Glutamatergic neuron (in vitro differentiated cells): Measurements from ENCODE around the gene HMGA1. TPM values are rescaled to one million over a fixed set of nuclear protein-coding genes. Genes with fewer than 3 reads are reported as not detected.
"Not testable (repeated sequence)": the region's sequence is repeated elsewhere in the genome, so short reads cannot be mapped to it uniquely, and the experiment has no call there.

Experiments
- DNase-seq: peaks from one replicate; pipeline ENCODE4 v3.0.0; 2022
- H3K27ac Mint-ChIP-seq: one replicate; pipeline ENCODE4 v1.8.0; 2020; ENCODE audit warnings: mild to moderate bottlenecking, mixed read lengths, inconsistent platforms; ENCODE audit not compliant: unreplicated experiment
- H3K27me3 Mint-ChIP-seq: one replicate; pipeline ENCODE4 v1.8.0; 2020; ENCODE audit warnings: mild to moderate bottlenecking, moderate library complexity, mixed read lengths, inconsistent platforms; ENCODE audit not compliant: unreplicated experiment
- H3K36me3 Mint-ChIP-seq: one replicate; pipeline ENCODE4 v1.8.0; 2020; ENCODE audit warnings: mild to moderate bottlenecking, mixed read lengths, inconsistent platforms; ENCODE audit not compliant: unreplicated experiment
- H3K4me1 Mint-ChIP-seq: one replicate; pipeline ENCODE4 v1.8.0; 2020; ENCODE audit warnings: mild to moderate bottlenecking, low read depth, mixed read lengths, inconsistent platforms; ENCODE audit not compliant: unreplicated experiment
- H3K4me3 Mint-ChIP-seq: one replicate; pipeline ENCODE4 v1.8.0; 2020; ENCODE audit warnings: mild to moderate bottlenecking, mixed read lengths, inconsistent platforms; ENCODE audit not compliant: unreplicated experiment
- H3K9me3 Mint-ChIP-seq: one replicate; pipeline ENCODE4 v1.8.0; 2020; ENCODE audit warnings: mild to moderate bottlenecking, moderate library complexity, mixed read lengths, inconsistent platforms; ENCODE audit not compliant: unreplicated experiment
- CTCF ChIP-seq: fragments of 200-600 bp; sonication (generic); IDR thresholded peaks from one replicate; pipeline ENCODE4 v1.5.0; 2021; ENCODE audit not compliant: partially characterized antibody, unreplicated experiment
- total RNA-seq: library from RNA; stranded (reverse); fragmentation: NEBNext Ultra II Directional; extraction: Animal tissue kit (Norgen Biotek cat#: 25700); gene quantifications from one replicate; pipeline ENCODE4 v1.2.1, GENCODE V29; 2021; ENCODE audit not compliant: unreplicated experiment

Gene HMGA1
- total RNA-seq, 1 donor from 2014 or later, result 322 TPM

- H3K27me3 Mint-ChIP-seq, result peaks cover 14% of the 10 kb centered on the region
- TF ChIP-seq CTCF, result no peak
- H3K4me1 Mint-ChIP-seq, result peaks cover 17% of the 10 kb centered on the region
- H3K4me3 Mint-ChIP-seq, result peak overlapping the region; percentile 96
- H3K9me3 Mint-ChIP-seq, result peaks cover 12% of the 10 kb centered on the region
- no peak for DNase-seq
- peak overlapping the region; percentile 95 for H3K27ac Mint-ChIP-seq
- no peaks in the 10 kb centered on the region for H3K36me3 Mint-ChIP-seq
These were observed 11.0 kb downstream of the HMGA1 start for GRCh38 chr6:34247481-34248197.

GRCh38 chr6:34248198-34248726 is 11.6 kb downstream of the HMGA1 start:
- peak overlapping the region; percentile 95 for H3K27ac Mint-ChIP-seq
- no peak for TF ChIP-seq CTCF
- no peaks in the 10 kb centered on the region for H3K36me3 Mint-ChIP-seq
- peak; percentile 75 for DNase-seq
- peaks cover 14% of the 10 kb centered on the region for H3K4me1 Mint-ChIP-seq
- peaks cover 12% of the 10 kb centered on the region for H3K9me3 Mint-ChIP-seq
- peaks cover 11% of the 10 kb centered on the region for H3K27me3 Mint-ChIP-seq
- peak overlapping the region; percentile 96 for H3K4me3 Mint-ChIP-seq

GRCh38 chr6:34248727-34249468 is 12.2 kb downstream of the HMGA1 start, which contains the start of gene SMIM29:
SMIM29 (minus strand) TSS chr6:34249006; CDS start chr6:34247791, 1,215 bp downstream.
- Mint-ChIP-seq H3K9me3 (peaks cover 12% of the 10 kb centered on the region), H3K27me3 (peaks cover 11% of the 10 kb centered on the region), H3K36me3 (no peaks in the 10 kb centered on the region), H3K4me1 (peaks cover 14% of the 10 kb centered on the region), H3K27ac (peak within 1 kb of the TSS; percentile 95), H3K4me3 (peak within 1 kb of the TSS; percentile 96)
- TF ChIP-seq CTCF, result peak; percentile 95
- peak; percentile 97 for DNase-seq

GRCh38 chr6:34249469-34250261 is 13.0 kb downstream of the HMGA1 start:
- H3K4me3 Mint-ChIP-seq, result peak overlapping the region; percentile 78
- no peaks in the 10 kb centered on the region for H3K36me3 Mint-ChIP-seq
- no peak for DNase-seq
- TF ChIP-seq CTCF, result no peak
- peak overlapping the region; percentile 83 for H3K27ac Mint-ChIP-seq
- peaks cover 14% of the 10 kb centered on the region for H3K4me1 Mint-ChIP-seq
- H3K27me3 Mint-ChIP-seq, result peaks cover 11% of the 10 kb centered on the region
- H3K9me3 Mint-ChIP-seq, result peaks cover 12% of the 10 kb centered on the region

GRCh38 chr6:34252395-34252794 is 15.7 kb downstream of the HMGA1 start:
- H3K4me1 Mint-ChIP-seq, DNase-seq, H3K9me3 Mint-ChIP-seq, H3K4me3 Mint-ChIP-seq, H3K27me3 Mint-ChIP-seq, H3K36me3 Mint-ChIP-seq, H3K27ac Mint-ChIP-seq: not testable (repeated sequence)
